OCI-LY7 (cell line): ENCODE measurements around the gene PAM16. TPM values are rescaled to one million over a fixed set of nuclear protein-coding genes. Genes with fewer than 3 reads are reported as not detected.

Source experiments
- BruUV-seq: library from RNA; stranded (reverse); fragments of 400-500 nt; replicated peaks from 2 replicates; lab custom pipeline; 2021; lab: Mats Ljungman, UMichigan
- CTCF ChIA-PET: fragments of 300-600 bp; sonication (Branson Sonifier 250); formaldehyde crosslinking; loops from one replicate; lab custom pipeline; 2022; ENCODE audit warnings: antibody characterized with exemption; ENCODE audit not compliant: unreplicated experiment; lab: Charles Lee
- POLR2A ChIA-PET: fragments of 300-600 bp; sonication (Branson Sonifier 250); formaldehyde crosslinking; loops from one replicate; lab custom pipeline; 2022; ENCODE audit warnings: antibody characterized with exemption; lab: Charles Lee
- DNase-seq: peaks from one replicate; pipeline ENCODE4 v3.0.0-alpha.2; 2015; ENCODE audit warnings: low spot score
- H2AFZ ChIP-seq: fragments of 200-600 bp; sonication (generic), shearing (Covaris generic); 2 replicates; pipeline ENCODE4 v1.6.1; 2014; ENCODE audit warnings: mild to moderate bottlenecking, antibody characterized with exemption, low read length, moderate library complexity
- H3K27ac ChIP-seq: fragments of 200-600 bp; sonication (generic); 2 replicates; pipeline ENCODE4 v1.5.1; 2014; ENCODE audit warnings: mixed run types, low read depth, mild to moderate bottlenecking, moderate library complexity, low read length, inconsistent platforms; ENCODE audit not compliant: poor library complexity, severe bottlenecking
- H3K36me3 ChIP-seq: fragments of 200-600 bp; sonication (generic); 2 replicates; pipeline ENCODE4 v1.6.1; 2014; ENCODE audit warnings: mild to moderate bottlenecking, antibody characterized with exemption, low read length, moderate library complexity, mixed read lengths; ENCODE audit not compliant: insufficient read depth
- H3K4me1 ChIP-seq: fragments of 200-600 bp; sonication (generic); 2 replicates; pipeline ENCODE4 v1.5.1; 2014; ENCODE audit warnings: mild to moderate bottlenecking, low read length; ENCODE audit not compliant: insufficient read depth, poor library complexity, severe bottlenecking
- H3K4me2 ChIP-seq: fragments of 200-600 bp; sonication (generic); 2 replicates; pipeline ENCODE4 v1.6.1; 2014; ENCODE audit warnings: mild to moderate bottlenecking, low read length
- H3K4me3 ChIP-seq: fragments of 200-600 bp; sonication (generic); 2 replicates; pipeline ENCODE4 v1.5.1; 2014; ENCODE audit warnings: mild to moderate bottlenecking, low read depth, low read length; ENCODE audit not compliant: poor library complexity, severe bottlenecking
- H3K79me2 ChIP-seq: fragments of 200-600 bp; sonication (generic); 2 replicates; pipeline ENCODE4 v1.6.1; 2016; ENCODE audit warnings: low read depth, mild to moderate bottlenecking, low read length, moderate library complexity, mixed read lengths; ENCODE audit not compliant: insufficient read depth
- H3K9me2 ChIP-seq: fragments of 200-600 bp; sonication (generic); 2 replicates; pipeline ENCODE4 v1.6.1; 2016; ENCODE audit warnings: mild to moderate bottlenecking, low read length, mixed read lengths; ENCODE audit not compliant: insufficient read depth
- H3K9me3 ChIP-seq: fragments of 200-600 bp; sonication (generic); 2 replicates; pipeline ENCODE4 v1.6.1; 2014; ENCODE audit warnings: mild to moderate bottlenecking, mixed run types, low read length, mixed read lengths
- H4K20me1 ChIP-seq: fragments of 200-600 bp; sonication (generic); 2 replicates; pipeline ENCODE4 v1.6.1; 2014; ENCODE audit warnings: mild to moderate bottlenecking, antibody characterized with exemption, low read length, moderate library complexity, mixed read lengths; ENCODE audit not compliant: insufficient read depth
- EZH2phosphoT487 ChIP-seq: fragments of 200-600 bp; sonication (generic); IDR thresholded peaks from 2 replicates; pipeline ENCODE4 v1.6.1; 2018; ENCODE audit warnings: low read depth, borderline replicate concordance, mild to moderate bottlenecking, mixed run types, antibody characterized with exemption, low read length, moderate library complexity, mixed read lengths
- intact Hi-C: fragments of 100-400 bp; cut with micrococcal nuclease; formaldehyde crosslinking; loops from one replicate; pipeline ENCODE4 v1.10.0; 2022; ENCODE audit not compliant: unreplicated experiment
- total RNA-seq, 2 experiments: library from RNA; depleted of rRNA in 1 of 2; stranded (reverse); fragments of >200 nt in 1 of 2; shearing (Covaris generic) in 1 of 2; gene quantifications; 2 replicates each; pipeline ENCODE4 v1.2.3, GENCODE V29; 2014 to 2022
- TF ChIP-seq, protein P1 (sequence below): fragments of 200-600 bp; sonication (generic); conservative IDR thresholded peaks from 2 replicates; pipeline ENCODE4 v1.5.1; 2014; ENCODE audit warnings: mild to moderate bottlenecking, antibody characterized with exemption, low read length, moderate library complexity, mixed read lengths

Gene PAM16
- total RNA-seq, 2 experiments from 2014 or later = 80.6 to 82.4 TPM

GRCh38 chr16:4376126-4376892 is 25.2 kb upstream of the PAM16 start:
- ChIA-PET POLR2A (no interaction called here), CTCF (no interaction called here)
- BruUV-seq = no TSS peak

DNA sequence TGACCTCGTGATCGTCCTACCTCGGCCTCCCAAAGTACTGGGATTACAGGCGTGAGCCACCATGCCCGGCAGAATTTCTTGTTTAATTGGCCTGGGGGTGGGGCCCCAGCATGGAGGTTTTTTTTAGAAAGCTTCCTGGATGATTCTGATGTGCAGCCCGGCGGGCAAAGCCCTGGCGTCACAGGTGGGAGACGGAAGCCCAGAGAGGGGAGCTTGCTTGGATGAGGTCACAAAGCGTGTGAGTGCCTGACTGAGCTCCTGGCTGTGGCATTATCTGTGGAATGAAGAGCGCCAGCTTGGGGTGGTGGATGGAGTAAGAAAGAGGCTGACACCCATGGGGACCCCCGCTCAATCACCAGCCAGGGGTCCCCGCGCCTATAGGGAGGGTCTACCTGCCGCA is 24.6 kb upstream of the PAM16 start:
- no peak for TF ChIP-seq EZH2phosphoT487
- TF ChIP-seq, protein P1, sequence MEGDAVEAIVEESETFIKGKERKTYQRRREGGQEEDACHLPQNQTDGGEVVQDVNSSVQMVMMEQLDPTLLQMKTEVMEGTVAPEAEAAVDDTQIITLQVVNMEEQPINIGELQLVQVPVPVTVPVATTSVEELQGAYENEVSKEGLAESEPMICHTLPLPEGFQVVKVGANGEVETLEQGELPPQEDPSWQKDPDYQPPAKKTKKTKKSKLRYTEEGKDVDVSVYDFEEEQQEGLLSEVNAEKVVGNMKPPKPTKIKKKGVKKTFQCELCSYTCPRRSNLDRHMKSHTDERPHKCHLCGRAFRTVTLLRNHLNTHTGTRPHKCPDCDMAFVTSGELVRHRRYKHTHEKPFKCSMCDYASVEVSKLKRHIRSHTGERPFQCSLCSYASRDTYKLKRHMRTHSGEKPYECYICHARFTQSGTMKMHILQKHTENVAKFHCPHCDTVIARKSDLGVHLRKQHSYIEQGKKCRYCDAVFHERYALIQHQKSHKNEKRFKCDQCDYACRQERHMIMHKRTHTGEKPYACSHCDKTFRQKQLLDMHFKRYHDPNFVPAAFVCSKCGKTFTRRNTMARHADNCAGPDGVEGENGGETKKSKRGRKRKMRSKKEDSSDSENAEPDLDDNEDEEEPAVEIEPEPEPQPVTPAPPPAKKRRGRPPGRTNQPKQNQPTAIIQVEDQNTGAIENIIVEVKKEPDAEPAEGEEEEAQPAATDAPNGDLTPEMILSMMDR = no peak
- H3K4me2 ChIP-seq = no peak overlapping the region
- H3K27ac ChIP-seq = no peak overlapping the region
- no peak overlapping the region for H2AFZ ChIP-seq
- H3K4me3 ChIP-seq = no peak overlapping the region
- H3K36me3 ChIP-seq = no peaks in the 10 kb centered on the region
- no peaks in the 10 kb centered on the region for H3K9me3 ChIP-seq
- H3K4me1 ChIP-seq = peaks cover 22% of the 10 kb centered on the region
- peaks cover 6% of the 10 kb centered on the region; the same call in 1 of the 2 replicates for H4K20me1 ChIP-seq
- intact Hi-C loops = no loop called here
- no peaks in the 10 kb centered on the region for H3K9me2 ChIP-seq
- CTCF ChIA-PET = no interaction called here
- POLR2A ChIA-PET = no interaction called here
- BruUV-seq = no TSS peak
- DNase-seq = no peak
- H3K79me2 ChIP-seq = no peaks in the 10 kb centered on the region

More at GRCh38 chr16:4376126-4376892, 25.2 kb upstream of the PAM16 start:
- no peak for DNase-seq
- Histone ChIP-seq H3K27ac (no peak overlapping the region), H3K79me2 (no peaks in the 10 kb centered on the region), H2AFZ (no peak overlapping the region), H3K4me2 (no peak overlapping the region), H3K9me2 (no peaks in the 10 kb centered on the region), H3K36me3 (no peaks in the 10 kb centered on the region), H3K9me3 (no peaks in the 10 kb centered on the region), H4K20me1 (peaks cover 6% of the 10 kb centered on the region; the same call in 1 of the 2 replicates), H3K4me1 (peaks cover 21% of the 10 kb centered on the region), H3K4me3 (no peak overlapping the region)
- no peak for TF ChIP-seq EZH2phosphoT487
- TF ChIP-seq, protein P1 = no peak
- intact Hi-C loops = no loop called here
